GM19438 (cell line): Measurements from ENCODE around the gene GMPR2.

Experiments used
- ATAC-seq: cut with Tn5 transposase; IDR thresholded peaks from one replicate; pipeline ENCODE4 v1.9.1; 2021; ENCODE audit warnings: low read depth; ENCODE audit not compliant: unreplicated experiment

Gene GMPR2

GRCh38 chr14:24249230-24250021 lies 16.7 kb downstream of the GMPR2 start:
- no peak for ATAC-seq

- ATAC-seq: no peak
Observed at GRCh38 chr14:24250354-24250753, 17.6 kb downstream of the GMPR2 start.

DNA sequence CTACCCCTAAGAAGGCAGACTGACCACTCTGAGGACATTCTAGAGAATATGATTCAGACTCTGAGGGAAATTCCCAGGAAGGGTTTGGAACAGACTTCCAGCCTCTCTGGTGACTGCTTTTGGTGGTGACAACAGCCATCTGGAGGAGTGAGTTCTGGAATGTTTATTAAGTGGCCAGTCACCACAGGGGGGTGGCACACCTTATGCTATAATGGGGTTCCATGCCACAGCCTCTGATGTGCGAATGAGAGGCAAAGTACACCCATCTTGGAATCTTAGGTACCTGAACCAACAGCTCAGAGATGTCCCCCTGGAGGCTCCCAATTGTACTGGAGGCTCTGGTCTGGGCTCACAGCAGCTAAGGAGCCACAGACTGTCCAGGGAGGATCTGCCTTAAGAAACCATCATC lies 19.2 kb downstream of the GMPR2 start:
- no peak for ATAC-seq

DNA sequence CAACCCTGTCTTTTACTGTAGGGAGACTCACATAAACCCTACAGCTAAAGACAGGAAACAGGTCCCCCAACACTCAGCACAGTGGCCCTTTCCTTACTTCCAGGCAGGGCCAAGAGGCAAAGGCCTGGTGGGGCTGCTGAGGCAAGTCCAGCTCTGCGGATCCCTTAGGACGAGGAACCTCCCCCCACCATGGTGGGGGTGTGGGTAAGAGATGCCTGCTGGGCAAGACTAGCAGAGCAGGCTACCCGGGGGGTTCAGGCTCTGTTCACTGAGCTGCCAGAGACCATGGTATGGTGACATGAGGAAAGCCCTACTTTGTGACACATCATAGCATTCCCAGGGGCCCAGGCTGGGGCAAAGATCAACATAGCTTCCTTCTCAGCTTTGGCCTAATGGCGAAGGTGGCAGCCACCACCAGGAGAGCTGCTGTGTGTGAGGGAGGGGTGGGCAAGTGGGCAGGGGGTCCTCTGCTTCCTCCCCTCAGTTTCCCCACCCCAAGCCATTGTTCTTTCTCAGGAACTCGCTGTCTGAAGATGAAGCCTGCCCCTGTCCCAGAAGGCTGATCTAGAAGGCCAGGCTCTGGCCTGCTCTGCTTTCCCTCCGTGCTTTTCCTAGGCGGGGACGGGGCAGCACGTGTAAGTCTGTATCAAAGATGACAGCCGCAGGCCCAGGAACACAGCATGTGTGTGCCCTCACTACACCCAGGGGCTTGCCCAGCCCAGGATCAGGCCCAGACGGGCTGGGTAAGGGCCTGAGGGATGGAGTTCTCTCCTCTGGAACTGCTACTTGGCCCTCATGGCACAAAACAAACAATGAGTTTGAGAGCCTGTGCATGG lies 19.8 kb downstream of the GMPR2 start:
- no peak for ATAC-seq

DNA sequence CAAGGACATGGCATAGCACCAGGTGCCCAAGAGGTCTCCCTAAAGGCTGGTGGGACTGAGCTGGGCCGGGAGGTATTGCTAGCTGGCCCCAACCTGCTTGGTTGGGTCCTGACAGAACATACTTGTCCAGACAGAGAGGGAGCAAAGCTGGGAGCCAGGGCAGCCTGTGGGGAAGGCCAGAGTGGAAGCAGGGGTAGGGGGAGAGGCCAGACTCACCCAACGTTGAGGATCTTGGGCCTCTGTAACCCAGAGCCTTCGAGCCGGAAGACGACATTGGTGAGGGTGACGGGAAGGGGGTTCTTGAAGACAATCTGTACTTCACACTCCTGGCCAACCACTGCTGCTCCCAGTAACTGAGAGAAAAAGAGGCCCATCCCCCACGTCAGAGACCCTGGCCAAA lies 21.2 kb downstream of the GMPR2 start:
- no peak for ATAC-seq

GRCh38 chr14:24254630-24255392 lies 22.1 kb downstream of the GMPR2 start:
- no peak for ATAC-seq

DNA sequence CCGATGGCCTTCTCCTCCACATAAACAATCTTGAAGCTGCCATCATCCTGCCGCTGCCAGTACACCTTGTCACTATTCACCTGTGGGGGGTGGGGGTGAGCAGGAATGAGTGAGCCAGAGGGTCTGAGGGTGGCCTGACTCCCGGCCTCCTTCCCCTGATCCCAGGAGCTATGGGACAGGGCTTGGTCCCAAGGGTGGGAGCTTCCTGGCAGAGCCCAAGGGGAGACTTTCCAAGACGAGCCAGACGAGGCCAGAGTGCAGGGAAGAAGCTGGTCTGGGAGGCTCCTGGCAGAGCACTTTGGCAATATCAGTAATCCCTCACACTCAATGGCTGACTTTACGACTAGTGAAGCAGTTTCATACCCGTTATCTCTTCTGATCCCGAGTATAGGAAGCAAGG lies 22.7 kb downstream of the GMPR2 start:
- no peak for ATAC-seq

- no peak for ATAC-seq
Observed at GRCh38 chr14:24255931-24256711, 23.4 kb downstream of the GMPR2 start.

DNA sequence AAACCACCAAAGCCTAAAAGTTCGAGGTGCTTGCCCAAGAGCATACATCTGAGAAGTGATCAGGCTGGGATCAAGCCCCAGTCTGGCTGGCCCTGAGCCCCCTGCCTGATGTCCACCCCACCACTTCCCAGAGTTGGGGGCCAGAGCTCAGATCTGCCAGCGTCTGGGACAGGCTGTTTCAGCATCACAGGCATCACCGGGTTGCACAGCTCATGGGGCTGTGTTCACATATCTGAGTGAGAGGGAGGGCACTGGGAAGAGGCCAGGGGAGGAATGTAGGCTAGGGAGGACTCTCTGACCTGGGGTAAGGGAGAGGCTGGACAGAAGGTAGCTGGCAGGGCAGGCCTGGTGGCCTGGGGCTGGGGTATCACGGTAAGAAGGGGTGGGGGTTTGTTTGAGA lies 24.2 kb downstream of the GMPR2 start:
- ATAC-seq: no peak

- ATAC-seq: no peak
Observed at GRCh38 chr14:24258119-24258518, 25.4 kb downstream of the GMPR2 start.

- ATAC-seq: no peak
Observed at GRCh38 chr14:24258548-24259265, 26.0 kb downstream of the GMPR2 start.

DNA sequence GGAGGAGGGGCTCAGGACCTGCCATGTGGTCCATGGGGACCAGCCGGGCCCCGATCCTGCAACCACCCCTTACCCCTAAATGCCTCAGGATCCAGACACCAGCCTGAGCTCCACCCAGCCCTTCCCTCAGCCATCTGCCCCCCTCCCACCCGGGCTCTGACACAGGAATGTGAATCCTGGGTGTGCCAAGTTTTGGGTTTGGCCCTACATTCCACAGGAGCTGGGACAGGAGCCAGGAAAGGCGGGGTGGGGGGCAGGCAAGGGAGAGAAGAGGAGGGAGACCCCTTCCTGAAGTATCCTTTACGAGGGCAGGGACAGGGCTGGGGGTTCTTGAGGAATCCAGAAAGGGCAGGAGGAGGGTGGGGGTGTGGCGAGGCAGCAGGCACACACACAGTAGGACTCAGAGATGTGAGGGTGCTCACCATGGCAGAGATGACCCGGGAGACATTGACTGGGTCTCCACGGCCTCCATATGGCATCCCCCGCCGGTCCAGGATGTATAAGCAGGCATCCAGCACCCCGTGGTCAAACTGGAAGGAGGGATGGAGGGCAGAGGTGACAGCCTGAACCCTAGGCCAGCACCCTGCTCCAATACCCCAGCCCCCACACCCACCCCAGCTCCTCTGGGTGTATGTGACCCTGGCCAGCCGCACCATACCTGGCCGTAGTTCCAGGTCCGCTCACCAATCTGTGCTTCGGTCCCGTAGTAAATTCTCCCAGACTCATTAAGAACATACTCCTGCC lies 26.7 kb downstream of the GMPR2 start:
- no peak for ATAC-seq

DNA sequence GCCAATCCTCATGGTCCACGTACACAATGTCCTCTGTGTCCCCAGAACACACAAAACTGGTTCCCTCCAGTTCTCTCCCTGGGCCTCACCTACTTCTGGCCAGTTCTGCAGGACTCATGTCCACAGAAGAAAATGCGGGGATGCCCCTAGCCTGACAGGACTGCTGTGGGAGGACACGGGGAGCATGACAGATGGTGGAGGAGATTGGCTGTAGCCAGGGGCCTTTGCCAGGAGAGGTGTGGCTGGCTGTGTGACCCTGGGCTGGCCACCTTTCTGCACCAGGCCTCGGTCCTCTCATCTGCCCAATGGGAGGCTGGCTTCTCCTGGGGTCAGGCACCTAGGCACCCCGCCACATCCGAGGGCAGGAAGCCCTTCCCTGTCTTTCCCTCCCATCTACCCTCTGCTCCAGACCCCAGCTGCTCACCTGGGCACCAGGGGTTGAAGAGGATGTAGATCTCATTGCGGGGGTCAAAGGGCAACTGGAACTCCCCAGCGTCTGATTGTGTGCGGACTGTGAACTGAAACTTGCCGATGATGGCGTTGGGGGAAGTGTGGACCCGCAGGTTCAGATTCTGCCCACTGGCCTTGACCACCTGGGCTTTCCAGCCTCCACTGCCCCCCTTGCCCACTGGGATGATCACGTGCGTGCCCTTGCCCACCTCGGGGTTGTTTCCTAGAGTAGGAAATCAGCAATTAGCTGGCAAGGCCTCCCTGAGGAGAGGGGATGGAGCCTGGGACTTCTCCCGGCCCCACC lies 27.5 kb downstream of the GMPR2 start:
- no peak for ATAC-seq

- no peak for ATAC-seq
Observed at GRCh38 chr14:24260780-24261157, 28.0 kb downstream of the GMPR2 start.

- no peak for ATAC-seq
Observed at GRCh38 chr14:24261256-24261968, 28.7 kb downstream of the GMPR2 start.

- no peak for ATAC-seq
Observed at GRCh38 chr14:24261969-24262327, 29.2 kb downstream of the GMPR2 start.

DNA sequence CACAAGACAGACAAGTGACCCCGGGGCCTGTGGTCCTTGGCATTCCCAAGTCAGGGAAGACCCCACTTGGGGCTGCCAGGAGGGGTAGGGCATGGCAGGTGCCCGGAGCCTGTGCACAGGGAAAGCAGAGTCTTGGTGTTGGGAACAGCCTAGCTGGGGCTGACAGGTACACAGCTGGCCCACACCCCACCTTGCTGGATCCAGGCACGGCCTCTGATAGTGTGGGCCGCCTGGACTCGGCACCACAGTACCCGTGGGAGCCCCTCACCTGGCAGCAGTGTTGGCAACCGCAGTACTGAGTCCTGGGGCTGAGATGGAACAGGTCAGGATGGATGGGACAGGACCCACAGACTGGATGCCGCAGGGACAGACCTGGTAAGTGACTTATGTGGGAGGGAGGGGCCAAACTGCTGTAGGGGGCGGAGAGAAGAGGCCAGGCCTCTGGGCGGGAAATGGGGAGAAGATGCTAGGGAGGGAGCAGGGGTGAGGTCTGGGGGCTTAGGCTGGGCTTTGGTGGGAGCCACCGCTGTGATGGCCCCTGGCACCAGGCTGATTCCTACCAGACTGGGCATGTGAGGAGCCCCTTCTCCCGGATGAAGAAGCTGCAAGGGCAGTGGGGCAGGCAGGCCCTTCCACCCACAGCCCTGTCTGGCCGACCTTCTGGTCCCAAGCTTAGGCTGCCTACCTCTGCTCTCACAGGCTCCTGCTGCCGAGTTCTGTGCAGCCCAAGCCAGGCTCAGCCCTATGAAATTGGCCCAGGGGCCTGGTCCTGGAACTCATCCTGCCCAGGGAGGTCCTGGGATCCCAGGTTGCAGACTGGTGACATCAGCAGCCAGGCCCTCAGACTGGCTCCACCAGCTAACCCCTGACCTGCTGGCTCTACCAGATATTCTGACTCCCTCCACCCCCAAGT lies 30.3 kb downstream of the GMPR2 start, which contains the start of gene TGM1:
Gene TGM1, minus strand, starts transcription at position 357 of the 913 bp plus-strand sequence. CDS start 825 bp downstream, outside the sequence.
- no peak for ATAC-seq
